Fibroblast of lung (primary cell): ENCODE data around the gene ROBO1.

Experiments used
- CTCF ChIP-seq, 2 donors: IDR thresholded peaks in 1 of 2; conservative IDR thresholded peaks in 1 of 2; 1 replicate in 1 of 2; 2 replicates in 1 of 2; pipeline ENCODE4 v1.5.1; 2011 to 2012; ENCODE audit warnings: low read length in 2 of 2, control low read depth in 1 of 2, inconsistent platforms in 1 of 2, low read depth in 1 of 2, mild to moderate bottlenecking in 1 of 2
- EZH2 ChIP-seq: IDR thresholded peaks from 2 replicates; pipeline ENCODE4 v1.5.1; 2012; ENCODE audit warnings: low read length, control low read depth, mild to moderate bottlenecking; ENCODE audit errors: missing control alignments

- TF ChIP-seq CTCF (conservative IDR thresholded peaks at IDR 0.05 in 1 of 2, IDR thresholded peaks at IDR 0.05 in 1 of 2; ENCODE audit: low read depth in 1 of 2, low read length in 2 of 2) (no peak), EZH2 (no peak)
Observed at GRCh38 chr3:79809106-79809505, 41.3 kb upstream of the ROBO1 start.
